Endothelial cell of umbilical vein (primary cell): ENCODE data around the gene RAD18.

ENCODE experiments used
- JUN ChIP-seq: IDR thresholded peaks from 2 replicates; pipeline ENCODE4 v1.6.1; 2011; ENCODE audit warnings: borderline replicate concordance, low read depth; ENCODE audit not compliant: insufficient read length, insufficient read depth
- POLR2A ChIP-seq: IDR thresholded peaks from 2 replicates; pipeline ENCODE4 v1.6.1; 2012; ENCODE audit warnings: low read depth, mild to moderate bottlenecking, control low read depth, low read length
- TF ChIP-seq, protein P1 (sequence below), 2 donors: IDR thresholded peaks; 1 replicate in 1 of 2; 2 replicates in 1 of 2; pipeline ENCODE4 v1.5.1; 2011; ENCODE audit warnings: low read length in 2 of 2, mild to moderate bottlenecking in 2 of 2, moderate library complexity in 2 of 2, control low read depth in 1 of 2, inconsistent platforms in 1 of 2, low read depth in 1 of 2; ENCODE audit not compliant: insufficient read depth in 1 of 2; ENCODE audit errors: extremely low read depth in 1 of 2

DNA sequence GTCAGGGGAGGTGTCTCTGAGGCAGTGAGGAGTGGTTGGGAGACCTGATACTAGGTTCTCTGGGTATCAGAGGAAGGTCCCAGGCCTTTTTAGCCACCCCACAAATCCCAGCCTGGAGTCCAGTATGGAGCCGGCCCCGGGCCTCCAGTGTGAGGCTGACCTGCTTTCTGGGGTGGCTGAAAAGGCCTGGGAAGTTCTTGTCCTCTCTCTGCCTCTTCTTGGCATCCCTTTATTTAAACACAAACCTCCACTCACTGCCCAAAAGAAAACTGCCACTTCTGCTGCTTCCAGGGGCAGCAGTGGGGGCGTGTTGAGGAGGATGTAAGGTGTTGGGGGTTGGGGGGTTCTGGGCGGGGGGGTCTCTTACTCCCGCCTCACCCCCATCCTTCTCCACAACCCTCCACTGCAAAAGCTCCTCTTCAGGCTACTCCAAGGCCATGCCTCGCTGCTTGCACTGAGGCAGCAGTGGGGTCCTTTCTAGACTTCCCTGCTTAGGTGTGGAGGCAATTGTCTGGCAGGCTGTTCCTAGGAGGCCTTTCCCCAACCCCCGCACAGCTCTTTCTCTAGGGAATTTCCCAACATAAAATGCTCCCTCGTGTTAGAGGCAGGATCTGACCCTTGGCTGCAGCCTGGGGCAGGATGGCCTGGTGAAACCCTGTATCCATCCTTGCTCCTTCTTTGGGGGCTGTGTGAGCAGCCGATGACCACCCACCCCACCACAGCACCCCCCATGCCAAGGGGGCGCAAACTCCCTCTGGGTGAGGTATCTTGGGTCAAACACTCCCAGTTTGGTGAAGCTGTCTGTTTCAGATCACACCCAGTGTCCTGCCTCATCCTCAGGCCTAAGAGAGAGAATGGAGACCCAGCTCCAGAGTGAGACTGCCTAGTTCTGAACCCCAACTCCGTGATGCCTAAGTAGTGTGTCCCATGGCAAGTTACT lies 12.1 kb upstream of the RAD18 start:
- TF ChIP-seq, protein P1, sequence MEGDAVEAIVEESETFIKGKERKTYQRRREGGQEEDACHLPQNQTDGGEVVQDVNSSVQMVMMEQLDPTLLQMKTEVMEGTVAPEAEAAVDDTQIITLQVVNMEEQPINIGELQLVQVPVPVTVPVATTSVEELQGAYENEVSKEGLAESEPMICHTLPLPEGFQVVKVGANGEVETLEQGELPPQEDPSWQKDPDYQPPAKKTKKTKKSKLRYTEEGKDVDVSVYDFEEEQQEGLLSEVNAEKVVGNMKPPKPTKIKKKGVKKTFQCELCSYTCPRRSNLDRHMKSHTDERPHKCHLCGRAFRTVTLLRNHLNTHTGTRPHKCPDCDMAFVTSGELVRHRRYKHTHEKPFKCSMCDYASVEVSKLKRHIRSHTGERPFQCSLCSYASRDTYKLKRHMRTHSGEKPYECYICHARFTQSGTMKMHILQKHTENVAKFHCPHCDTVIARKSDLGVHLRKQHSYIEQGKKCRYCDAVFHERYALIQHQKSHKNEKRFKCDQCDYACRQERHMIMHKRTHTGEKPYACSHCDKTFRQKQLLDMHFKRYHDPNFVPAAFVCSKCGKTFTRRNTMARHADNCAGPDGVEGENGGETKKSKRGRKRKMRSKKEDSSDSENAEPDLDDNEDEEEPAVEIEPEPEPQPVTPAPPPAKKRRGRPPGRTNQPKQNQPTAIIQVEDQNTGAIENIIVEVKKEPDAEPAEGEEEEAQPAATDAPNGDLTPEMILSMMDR (IDR thresholded peaks at IDR 0.05; ENCODE audit: extremely low read depth in 1 of 2, insufficient read depth in 1 of 2, low read depth in 1 of 2, low read length in 2 of 2), result no peak
- TF ChIP-seq POLR2A (no peak), JUN (no peak)
